ENCODE data around the gene POLR3G.

GRCh38 chr5:90534922-90535321 is 60.3 kb downstream of the POLR3G start:
- TF ChIP-seq CTCF (conservative IDR thresholded peaks at IDR 0.05) (no peak), EZH2 (IDR thresholded peaks at IDR 0.05; ENCODE audit: low read depth) (no peak)

Measured in PC-9 (cell line).